Muscle of leg (tissue), 11 donors: ENCODE data around the gene NCS1. TPM values are rescaled to one million over a fixed set of nuclear protein-coding genes. Genes with fewer than 3 reads are reported as not detected.

Source experiments
- DNase-seq: peaks from one replicate; pipeline ENCODE4 v3.0.0; 2013
- H3K27ac ChIP-seq: one replicate; pipeline ENCODE4 v1.5.1; 2013; ENCODE audit warnings: mild to moderate bottlenecking, low read length, control low read depth
- H3K27me3 ChIP-seq: one replicate; pipeline ENCODE4 v1.6.1; 2013; ENCODE audit warnings: low read length; ENCODE audit not compliant: control insufficient read depth, insufficient read depth
- H3K36me3 ChIP-seq: one replicate; pipeline ENCODE4 v1.6.1; 2013; ENCODE audit warnings: low read length; ENCODE audit not compliant: control insufficient read depth, insufficient read depth
- H3K4me1 ChIP-seq: one replicate; pipeline ENCODE4 v1.6.1; 2013; ENCODE audit warnings: low read length; ENCODE audit not compliant: control insufficient read depth, insufficient read depth
- H3K4me3 ChIP-seq: one replicate; pipeline ENCODE4 v1.5.1; 2013; ENCODE audit warnings: low read length, control low read depth
- H3K9me3 ChIP-seq: replicated peaks from 2 replicates; pipeline ENCODE4 v1.6.1; 2013; ENCODE audit warnings: low read depth, low read length; ENCODE audit not compliant: control insufficient read depth
- WGBS: methylation state at CpG from one replicate; pipeline ENCODE4 v1.1.5; 2013; ENCODE audit warnings: missing lambda C conversion rate; ENCODE audit not compliant: insufficient coverage; 5-methylcytosine and 5-hydroxymethylcytosine counted together
- polyA plus RNA-seq, 8 donors: library from polyadenylated mRNA; unstranded; fragments of 120-200 nt; gene quantifications; one replicate each; pipeline versions ENCODE4 v1.2.1 to v1.2.3, GENCODE V29; 2013; ENCODE audit warnings: inconsistent platforms in 1 of 8, low replicate concordance in 1 of 8; ENCODE audit not compliant: insufficient read length in 8 of 8, insufficient read depth in 1 of 8
- total RNA-seq: library from RNA; stranded (reverse); fragments of 120-200 nt; gene quantifications from one replicate; pipeline ENCODE4 v1.2.4, GENCODE V29; 2013

The NCS1 gene
- total and polyA plus RNA-seq, 9 donors = 30.4 to 68.4 (median 60.2) TPM

DNA sequence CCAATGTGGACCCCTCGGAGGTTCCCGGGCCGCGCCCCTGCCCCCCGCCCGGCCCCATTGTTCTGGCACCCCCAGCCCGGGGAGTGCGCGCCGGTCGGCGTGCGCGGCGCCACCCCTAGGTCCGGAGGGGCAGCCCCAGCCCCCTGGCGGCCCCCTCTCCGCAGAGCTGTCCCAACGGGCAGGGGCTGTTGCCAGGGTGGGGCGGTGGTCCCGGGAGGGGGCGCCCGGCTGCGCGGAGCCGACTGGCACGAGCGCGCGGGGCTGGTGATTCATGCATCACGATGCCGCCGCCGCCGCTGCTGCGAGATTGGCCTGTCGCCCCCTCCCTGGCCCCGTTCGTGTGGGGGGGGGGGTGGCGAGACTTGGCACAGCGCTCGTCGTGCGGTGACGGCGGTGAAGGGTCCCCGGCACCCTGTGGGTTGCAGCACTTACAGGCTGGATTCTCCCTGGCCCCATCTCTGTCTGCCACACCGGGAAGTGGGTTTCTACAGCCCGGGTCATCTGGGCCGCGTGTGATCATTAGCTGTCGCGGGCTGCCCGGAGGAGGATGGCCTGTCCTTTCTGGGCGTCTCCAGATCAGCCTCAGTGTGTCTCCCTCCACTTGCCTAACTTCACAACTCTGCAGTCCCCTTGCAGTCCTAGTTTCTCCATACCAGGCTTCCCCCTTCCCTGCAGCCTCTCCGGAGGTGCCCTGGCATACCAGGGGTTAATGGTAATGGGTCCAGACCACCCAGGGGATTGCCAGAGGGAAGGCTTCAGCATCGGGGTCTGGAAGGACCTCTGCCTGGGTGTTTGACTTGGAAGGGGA, 858 bp downstream of the NCS1 start:
- H3K4me1 ChIP-seq = peaks cover 31% of the 10 kb centered on the region
- H3K27ac ChIP-seq = peak overlapping the region; percentile 42
- no peaks in the 10 kb centered on the region for H3K9me3 ChIP-seq
- DNase-seq = no peak
- WGBS = 1% methylated on average over 53 of the region's 57 CpGs
- H3K36me3 ChIP-seq = peaks cover 14% of the 10 kb centered on the region
- peak overlapping the region; percentile 58 for H3K4me3 ChIP-seq
- no peaks in the 10 kb centered on the region for H3K27me3 ChIP-seq

DNA sequence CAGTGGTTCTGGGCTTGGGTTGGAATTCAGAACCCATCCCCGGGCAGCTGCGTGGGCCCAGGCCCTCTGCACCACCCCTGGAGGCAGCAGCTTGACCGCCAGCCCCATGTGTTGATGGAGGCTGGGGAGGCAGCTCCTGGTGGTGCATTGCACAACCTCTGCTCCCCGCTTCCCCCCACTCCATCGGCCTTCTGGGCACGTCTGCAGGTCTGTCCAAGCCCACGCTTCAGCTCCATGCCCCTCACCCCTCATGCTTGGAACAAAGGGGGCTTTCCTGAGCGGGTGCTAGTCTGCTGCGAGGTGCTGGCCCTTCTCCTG, 1.4 kb downstream of the NCS1 start:
- Histone ChIP-seq H3K27me3 (no peaks in the 10 kb centered on the region), H3K9me3 (no peaks in the 10 kb centered on the region), H3K36me3 (peaks cover 14% of the 10 kb centered on the region), H3K27ac (no peak overlapping the region), H3K4me3 (peak overlapping the region; percentile 58), H3K4me1 (peaks cover 35% of the 10 kb centered on the region)
- no peak for DNase-seq
- 47% methylated on average over 7 of the region's 9 CpGs for WGBS

DNA sequence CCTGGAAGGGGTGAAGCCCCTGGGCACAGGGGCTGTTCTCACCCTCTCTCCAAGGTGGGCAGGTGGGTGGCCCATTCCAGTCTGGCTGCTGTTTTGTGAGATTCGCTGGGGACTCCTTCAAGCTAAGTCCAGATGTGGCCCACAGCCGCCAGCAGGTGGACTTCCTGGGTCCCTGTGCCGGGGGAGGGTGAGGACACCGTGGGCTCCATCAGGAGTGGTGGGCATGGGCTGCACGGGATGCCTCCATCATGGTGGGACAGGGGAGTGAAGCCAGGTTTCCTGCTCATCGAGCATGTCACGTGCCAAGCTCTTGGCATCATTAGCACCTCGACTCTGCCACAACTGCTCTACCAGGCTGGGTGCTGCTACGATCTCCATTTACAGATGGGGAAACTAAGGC, 1.8 kb downstream of the NCS1 start:
- WGBS = 79% methylated on average over 8 of the region's 9 CpGs

DNA sequence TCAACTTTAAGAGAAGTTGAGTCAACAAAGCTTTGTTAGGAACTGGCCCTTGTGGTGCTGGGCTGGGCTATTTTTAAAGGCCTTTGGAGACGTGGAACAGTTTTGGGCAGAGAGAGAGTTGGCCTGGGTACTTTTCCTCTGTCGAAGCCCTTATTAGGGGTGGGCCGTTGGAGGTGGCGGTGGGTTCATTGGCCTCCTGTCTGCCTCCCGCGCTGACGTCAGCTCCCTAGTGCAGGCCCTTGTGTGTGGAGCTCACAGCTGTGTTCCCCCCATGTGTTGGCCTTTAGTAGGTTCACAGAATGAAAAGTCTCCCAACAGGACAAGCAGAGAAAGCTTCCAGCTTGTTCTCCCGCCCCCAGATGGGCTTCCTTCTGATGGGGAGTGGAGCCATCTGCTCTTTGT, 2.7 kb downstream of the NCS1 start:
- WGBS = 54% methylated on average over 5 of the region's 8 CpGs
- Histone ChIP-seq H3K36me3 (peaks cover 14% of the 10 kb centered on the region), H3K4me1 (peaks cover 35% of the 10 kb centered on the region), H3K9me3 (no peaks in the 10 kb centered on the region), H3K27ac (peak overlapping the region; percentile 21), H3K4me3 (no peak overlapping the region), H3K27me3 (no peaks in the 10 kb centered on the region)
- DNase-seq = peak; percentile 82

More for the DNA sequence above, 1.8 kb downstream of the NCS1 start:
- no peaks in the 10 kb centered on the region for H3K9me3 ChIP-seq
- DNase-seq = no peak
- H3K4me3 ChIP-seq = peak overlapping the region; percentile 58
- H3K36me3 ChIP-seq = peaks cover 14% of the 10 kb centered on the region
- H3K4me1 ChIP-seq = peaks cover 35% of the 10 kb centered on the region
- H3K27ac ChIP-seq = peak overlapping the region; percentile 29
- no peaks in the 10 kb centered on the region for H3K27me3 ChIP-seq

DNA sequence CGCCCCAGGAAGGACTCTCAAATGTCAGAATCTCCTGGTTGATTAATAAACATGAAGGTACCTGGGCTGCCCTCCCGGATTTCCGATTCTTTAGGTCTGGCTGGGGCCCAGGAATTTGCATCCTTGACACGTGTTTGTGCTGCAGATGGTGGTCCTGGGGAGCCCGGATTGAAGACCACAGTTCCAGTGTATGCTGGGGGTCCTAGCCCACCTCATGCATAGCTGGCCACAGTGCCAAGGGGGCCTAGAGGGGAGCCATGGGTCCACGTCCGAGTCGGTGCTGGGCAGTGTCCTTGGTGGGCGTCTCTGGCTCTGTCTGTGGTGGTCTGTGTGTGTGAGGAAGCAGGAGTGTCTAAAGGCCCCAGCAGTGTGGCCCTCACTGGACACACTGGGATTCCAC, 3.2 kb downstream of the NCS1 start:
- Histone ChIP-seq H3K4me3 (no peak overlapping the region), H3K27ac (peak overlapping the region; percentile 8), H3K27me3 (no peaks in the 10 kb centered on the region), H3K9me3 (no peaks in the 10 kb centered on the region), H3K4me1 (peaks cover 36% of the 10 kb centered on the region), H3K36me3 (peaks cover 14% of the 10 kb centered on the region)
- DNase-seq = no peak
- 58% methylated on average over 6 of the region's 9 CpGs for WGBS

DNA sequence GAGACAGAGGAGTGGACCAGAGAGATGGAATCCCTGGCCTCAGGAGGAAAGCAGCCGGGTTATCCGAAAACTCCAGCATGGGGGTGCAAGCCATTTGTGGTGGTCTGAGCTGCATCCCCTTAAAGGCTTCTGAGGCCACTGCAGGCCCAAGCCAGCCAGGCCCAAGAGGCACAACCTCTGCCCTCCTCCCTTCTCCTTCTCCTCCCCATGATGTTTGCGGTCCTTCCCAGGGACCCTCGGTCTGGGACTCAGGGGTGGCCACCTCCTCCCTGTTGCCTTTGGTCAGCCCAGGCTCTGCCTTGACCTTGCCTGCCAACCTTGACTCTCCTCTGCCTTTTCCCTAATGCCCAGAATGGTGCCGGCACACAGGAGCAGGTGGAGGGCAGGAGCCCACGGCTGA, 4.6 kb downstream of the NCS1 start:
- 87% methylated on average over 4 of the region's 6 CpGs for WGBS
- Histone ChIP-seq H3K4me1 (peaks cover 36% of the 10 kb centered on the region), H3K9me3 (no peaks in the 10 kb centered on the region), H3K36me3 (peaks cover 14% of the 10 kb centered on the region), H3K27ac (no peak overlapping the region), H3K4me3 (no peak overlapping the region), H3K27me3 (no peaks in the 10 kb centered on the region)
- DNase-seq = no peak

DNA sequence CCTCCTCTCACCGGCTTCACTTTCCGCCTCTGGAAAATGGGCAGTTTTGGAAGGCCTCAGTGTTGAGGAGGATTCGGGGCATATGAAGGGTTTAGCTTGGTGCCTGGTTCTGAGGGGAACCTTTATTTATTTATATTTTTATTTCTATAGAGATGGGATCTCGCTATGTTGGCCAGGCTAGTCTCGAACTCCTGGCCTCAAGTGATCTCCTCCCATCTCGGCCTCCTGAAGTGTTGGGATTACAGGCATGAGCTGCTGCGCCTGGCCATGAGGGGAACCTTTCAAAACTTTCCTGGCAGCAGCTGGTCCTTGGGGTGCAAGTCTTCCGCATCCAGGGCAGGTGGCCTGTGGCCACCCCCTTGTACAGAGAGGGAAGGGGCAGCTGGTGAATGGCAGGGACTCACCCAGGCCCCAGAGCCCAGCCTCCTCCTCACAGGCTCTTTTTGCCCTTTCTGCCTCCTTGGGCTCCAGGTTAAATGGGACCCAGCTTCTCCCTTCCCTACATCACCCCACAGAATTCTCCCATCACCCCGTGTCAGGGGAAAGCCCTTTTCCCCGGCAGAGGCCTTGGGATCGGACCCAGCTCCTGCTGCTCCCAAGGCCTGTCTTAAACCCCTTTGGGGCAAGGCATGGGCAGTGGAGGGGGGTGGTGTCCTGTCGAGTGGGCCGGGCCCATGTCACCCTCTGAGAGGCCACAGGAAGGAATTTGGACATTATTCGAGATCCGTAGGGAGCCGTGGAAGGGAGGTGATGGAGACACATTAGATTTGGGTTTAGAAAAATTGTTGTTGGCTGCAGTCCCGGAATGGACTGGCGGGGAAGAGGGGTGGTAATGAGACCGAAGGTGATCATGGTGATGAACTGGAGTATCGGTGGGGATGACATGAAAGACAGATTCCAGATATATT, 5.9 kb downstream of the NCS1 start:
- Histone ChIP-seq H3K27me3 (no peaks in the 10 kb centered on the region), H3K4me1 (peaks cover 44% of the 10 kb centered on the region), H3K36me3 (peaks cover 14% of the 10 kb centered on the region), H3K9me3 (no peaks in the 10 kb centered on the region), H3K27ac (no peak overlapping the region), H3K4me3 (no peak overlapping the region)
- DNase-seq = no peak
- 47% methylated on average over 9 of the region's 20 CpGs for WGBS

DNA sequence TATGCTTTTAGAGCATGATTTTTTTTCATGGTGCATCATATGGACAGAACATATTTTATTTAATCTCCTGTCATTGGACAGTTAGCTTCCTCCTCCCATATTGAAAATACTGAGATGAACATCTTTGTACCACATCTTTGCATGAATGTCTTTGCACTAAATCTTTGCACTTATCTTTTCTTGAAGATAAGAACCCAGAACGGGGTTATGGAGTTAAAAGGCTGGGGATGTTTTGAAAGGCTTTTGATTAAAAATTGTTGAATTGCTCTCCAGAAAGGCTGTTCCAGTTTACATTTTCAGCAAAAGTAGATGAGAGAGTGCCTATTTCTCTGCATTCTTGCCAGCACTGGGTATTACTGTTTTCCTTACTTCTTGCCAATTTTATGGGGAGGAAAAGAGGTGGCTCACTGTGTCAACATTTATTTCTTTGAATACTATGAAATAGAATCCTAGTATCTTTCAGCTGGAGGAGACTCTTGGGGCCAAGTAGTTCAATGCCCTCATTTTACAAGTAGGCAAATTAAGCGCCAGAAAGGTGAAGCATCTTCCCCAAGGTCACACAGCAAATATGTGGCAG, 7.2 kb downstream of the NCS1 start:
- 80% methylated on average over 1 of the region's 2 CpGs for WGBS
- H3K27ac ChIP-seq = no peak overlapping the region
- no peak overlapping the region for H3K4me3 ChIP-seq
- peaks cover 14% of the 10 kb centered on the region for H3K36me3 ChIP-seq
- no peak for DNase-seq
- no peaks in the 10 kb centered on the region for H3K27me3 ChIP-seq
- H3K4me1 ChIP-seq = peaks cover 36% of the 10 kb centered on the region
- H3K9me3 ChIP-seq = no peaks in the 10 kb centered on the region

DNA sequence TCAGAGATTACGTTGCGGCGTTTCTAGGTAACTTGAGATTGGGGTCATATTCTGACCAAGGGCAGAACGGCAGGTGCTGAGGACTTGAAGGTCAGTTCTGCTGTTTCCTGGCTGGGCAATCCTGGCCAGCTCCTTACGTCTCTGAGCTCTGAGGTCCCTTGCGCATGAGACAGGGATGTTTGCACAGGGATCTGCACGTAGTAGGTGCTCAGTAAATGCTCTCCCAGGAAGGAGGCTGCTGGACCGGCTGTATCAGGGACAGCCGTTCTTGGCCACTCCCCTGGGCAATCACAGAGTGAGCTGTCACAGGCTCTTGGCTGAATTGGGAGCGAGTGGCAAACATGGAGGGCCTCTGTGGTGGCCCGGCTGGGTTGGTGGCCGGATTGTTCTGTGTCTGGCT, 8.3 kb downstream of the NCS1 start:
- H3K27ac ChIP-seq = no peak overlapping the region
- H3K4me1 ChIP-seq = peaks cover 34% of the 10 kb centered on the region
- no peaks in the 10 kb centered on the region for H3K9me3 ChIP-seq
- H3K27me3 ChIP-seq = no peaks in the 10 kb centered on the region
- H3K36me3 ChIP-seq = peaks cover 14% of the 10 kb centered on the region
- no peak for DNase-seq
- 88% methylated on average over 10 of the region's 12 CpGs for WGBS
- H3K4me3 ChIP-seq = no peak overlapping the region
